Measurements from ENCODE around the gene MGRN1.

The MGRN1 gene

GRCh38 chr16:4690946-4691665 is 66.5 kb downstream of the MGRN1 start:
- CTCF ChIA-PET = interaction anchor here (1.4 kb wide), 1 partner anchor 265 kb away, joined by 3 read pairs; no protein-coding TSS in a partner anchor
- 79% methylated on average over 13 of the region's 19 CpGs for WGBS (ENCODE audit: insufficient coverage)

GRCh38 chr16:4691666-4692412 is 67.2 kb downstream of the MGRN1 start:
- Histone ChIP-seq H3K27me3 (replicated peaks in 2 of 5; ENCODE audit: control insufficient read depth in 4 of 5, insufficient read depth in 5 of 5, low read length in 4 of 5) (no peaks in the 10 kb centered on the region), H3K27ac (ENCODE audit: insufficient read depth in 1 of 2, low read depth in 1 of 2, low read length in 2 of 2, poor library complexity in 1 of 2, severe bottlenecking in 2 of 2) (no peak overlapping the region), H3K36me3 (ENCODE audit: control insufficient read depth in 4 of 4, insufficient read depth in 4 of 4, low read length in 3 of 4) (peaks cover 6 to 55% (median 35%) of the 10 kb centered on the region in 4 experiments), H3K4me3 (ENCODE audit: control insufficient read depth in 1 of 7, extremely low read depth in 1 of 7, insufficient read depth in 4 of 7, low read depth in 2 of 7, low read length in 6 of 7) (no peak overlapping the region), H3K4me1 (ENCODE audit: control extremely low read depth in 1 of 4, control insufficient read depth in 4 of 4, insufficient read depth in 4 of 4, low read length in 3 of 4) (peaks cover 0 to 22% (median 19%) of the 10 kb centered on the region in 4 experiments), H3K9me3 (ENCODE audit: control extremely low read depth in 1 of 5, control insufficient read depth in 4 of 5, insufficient read depth in 2 of 5, low read depth in 1 of 5, low read length in 4 of 5) (no peaks in the 10 kb centered on the region)
- POLR2A ChIA-PET = no interaction called here
- CTCF ChIA-PET = interaction anchor here (1.4 kb wide), 1 partner anchor 264 kb away, joined by 3 read pairs; no protein-coding TSS in a partner anchor
- 94% methylated on average over 17 of the region's 20 CpGs for WGBS (ENCODE audit: insufficient coverage)
- DNase-seq = no peak

More at GRCh38 chr16:4690946-4691665, 66.5 kb downstream of the MGRN1 start:
- Histone ChIP-seq H3K36me3 (ENCODE audit: control insufficient read depth in 4 of 4, insufficient read depth in 4 of 4, low read length in 3 of 4) (peaks cover 4 to 55% (median 36%) of the 10 kb centered on the region in 4 experiments), H3K9me3 (ENCODE audit: control extremely low read depth in 1 of 5, control insufficient read depth in 4 of 5, insufficient read depth in 2 of 5, low read depth in 1 of 5, low read length in 4 of 5) (no peaks in the 10 kb centered on the region), H3K27ac (ENCODE audit: insufficient read depth in 1 of 2, low read depth in 1 of 2, low read length in 2 of 2, poor library complexity in 1 of 2, severe bottlenecking in 2 of 2) (no peak overlapping the region), H3K27me3 (replicated peaks in 2 of 5; ENCODE audit: control insufficient read depth in 4 of 5, insufficient read depth in 5 of 5, low read length in 4 of 5) (no peaks in the 10 kb centered on the region), H3K4me1 (ENCODE audit: control extremely low read depth in 1 of 4, control insufficient read depth in 4 of 4, insufficient read depth in 4 of 4, low read length in 3 of 4) (peaks cover 0 to 22% (median 19%) of the 10 kb centered on the region in 4 experiments), H3K4me3 (ENCODE audit: control insufficient read depth in 1 of 7, extremely low read depth in 1 of 7, insufficient read depth in 4 of 7, low read depth in 2 of 7, low read length in 6 of 7) (no peak overlapping the region)
- DNase-seq = no peak
- POLR2A ChIA-PET = no interaction called here

- Histone ChIP-seq H3K36me3 (ENCODE audit: control insufficient read depth in 4 of 4, insufficient read depth in 4 of 4, low read length in 3 of 4) (peaks cover 5 to 55% (median 37%) of the 10 kb centered on the region in 4 experiments), H3K27me3 (replicated peaks in 2 of 5; ENCODE audit: control insufficient read depth in 4 of 5, insufficient read depth in 5 of 5, low read length in 4 of 5) (no peaks in the 10 kb centered on the region), H3K4me1 (ENCODE audit: control extremely low read depth in 1 of 4, control insufficient read depth in 4 of 4, insufficient read depth in 4 of 4, low read length in 3 of 4) (peaks cover 0 to 22% (median 19%) of the 10 kb centered on the region in 4 experiments), H3K27ac (ENCODE audit: insufficient read depth in 1 of 2, low read depth in 1 of 2, low read length in 2 of 2, poor library complexity in 1 of 2, severe bottlenecking in 2 of 2) (no peak overlapping the region), H3K4me3 (ENCODE audit: control insufficient read depth in 1 of 7, extremely low read depth in 1 of 7, insufficient read depth in 4 of 7, low read depth in 2 of 7, low read length in 6 of 7) (peak overlapping the region; percentile 51 to 95 (median 85)), H3K9me3 (ENCODE audit: control extremely low read depth in 1 of 5, control insufficient read depth in 4 of 5, insufficient read depth in 2 of 5, low read depth in 1 of 5, low read length in 4 of 5) (no peaks in the 10 kb centered on the region)
- WGBS (ENCODE audit: insufficient coverage) = 17% methylated on average over 27 of the region's 31 CpGs
- ChIA-PET CTCF (interaction anchor here (1.4 kb wide), 1 partner anchor 263 kb away, joined by 3 read pairs; no protein-coding TSS in a partner anchor), POLR2A (no interaction called here)
- DNase-seq = peak in 2 of 3 donors; percentile 76 to 79
These were observed 68.1 kb downstream of the MGRN1 start for GRCh38 chr16:4692460-4693295.

GRCh38 chr16:4693296-4693955 is 68.8 kb downstream of the MGRN1 start, which contains the start of gene NUDT16L1:
Gene NUDT16L1, plus strand, starts transcription at chr16:4693562. Its CDS starts 165 bp downstream, at chr16:4693727.
- Histone ChIP-seq H3K4me1 (ENCODE audit: control extremely low read depth in 1 of 4, control insufficient read depth in 4 of 4, insufficient read depth in 4 of 4, low read length in 3 of 4) (peaks cover 0 to 22% (median 19%) of the 10 kb centered on the region in 4 experiments), H3K9me3 (ENCODE audit: control extremely low read depth in 1 of 5, control insufficient read depth in 4 of 5, insufficient read depth in 2 of 5, low read depth in 1 of 5, low read length in 4 of 5) (no peaks in the 10 kb centered on the region), H3K27ac (ENCODE audit: insufficient read depth in 1 of 2, low read depth in 1 of 2, low read length in 2 of 2, poor library complexity in 1 of 2, severe bottlenecking in 2 of 2) (peak within 1 kb of the TSS in 1 of 2 experiments; percentile 79), H3K27me3 (replicated peaks in 2 of 5; ENCODE audit: control insufficient read depth in 4 of 5, insufficient read depth in 5 of 5, low read length in 4 of 5) (no peaks in the 10 kb centered on the region), H3K36me3 (ENCODE audit: control insufficient read depth in 4 of 4, insufficient read depth in 4 of 4, low read length in 3 of 4) (peaks cover 5 to 54% (median 34%) of the 10 kb centered on the region in 4 experiments), H3K4me3 (ENCODE audit: control insufficient read depth in 1 of 7, extremely low read depth in 1 of 7, insufficient read depth in 4 of 7, low read depth in 2 of 7, low read length in 6 of 7) (peak within 1 kb of the TSS; percentile 76 to 95 (median 85))
- ChIA-PET CTCF (no interaction called here), POLR2A (no interaction called here)
- DNase-seq = peak; percentile 94 to 97 (median 96)
- WGBS (ENCODE audit: insufficient coverage) = 0% methylated on average over 30 of the region's 91 CpGs

GRCh38 chr16:4693956-4694641 is 69.5 kb downstream of the MGRN1 start:
- Histone ChIP-seq H3K36me3 (ENCODE audit: control insufficient read depth in 4 of 4, insufficient read depth in 4 of 4, low read length in 3 of 4) (peaks cover 5 to 54% (median 37%) of the 10 kb centered on the region in 4 experiments), H3K27me3 (replicated peaks in 2 of 5; ENCODE audit: control insufficient read depth in 4 of 5, insufficient read depth in 5 of 5, low read length in 4 of 5) (no peaks in the 10 kb centered on the region), H3K4me1 (ENCODE audit: control extremely low read depth in 1 of 4, control insufficient read depth in 4 of 4, insufficient read depth in 4 of 4, low read length in 3 of 4) (peaks cover 0 to 22% (median 19%) of the 10 kb centered on the region in 4 experiments), H3K27ac (ENCODE audit: insufficient read depth in 1 of 2, low read depth in 1 of 2, low read length in 2 of 2, poor library complexity in 1 of 2, severe bottlenecking in 2 of 2) (peak overlapping the region in 1 of 2 experiments; percentile 79), H3K9me3 (ENCODE audit: control extremely low read depth in 1 of 5, control insufficient read depth in 4 of 5, insufficient read depth in 2 of 5, low read depth in 1 of 5, low read length in 4 of 5) (no peaks in the 10 kb centered on the region), H3K4me3 (ENCODE audit: control insufficient read depth in 1 of 7, extremely low read depth in 1 of 7, insufficient read depth in 4 of 7, low read depth in 2 of 7, low read length in 6 of 7) (peak overlapping the region; percentile 76 to 95 (median 85))
- ChIA-PET CTCF (interaction anchor here (2.0 kb wide), 1 partner anchor 11 kb away, joined by 7 read pairs; no protein-coding TSS in a partner anchor), POLR2A (no interaction called here)
- 4% methylated on average over 35 of the region's 54 CpGs for WGBS (ENCODE audit: insufficient coverage)
- DNase-seq = peak in 2 of 3 donors; percentile 34 to 41

Data from common myeloid progenitor, CD34-positive (primary cell).